SK-N-SH treated with all-trans-retinoic acid at 6 μM for 48 hours (cell line): ENCODE results near the gene EMCN.

Experiments
- ATAC-seq: fragments of 200-7000 bp; cut with Tn5 transposase; 3 replicates; pipeline ENCODE4 v1.9.1; 2020; ENCODE audit warnings: mild to moderate bottlenecking, moderate library complexity
- ARNTL ChIP-seq: fragments of 450-650 bp; formaldehyde crosslinking; IDR thresholded peaks from 2 replicates; pipeline ENCODE4 v1.5.0; 2020; ENCODE audit warnings: low read depth, mild to moderate bottlenecking, moderate library complexity, borderline replicate concordance
- CSDC2 ChIP-seq: fragments of 250-450 bp; sonication (Bioruptor Pico); IDR thresholded peaks from 2 replicates; pipeline ENCODE4 v1.5.0; 2020; ENCODE audit warnings: mild to moderate bottlenecking, moderate library complexity
- ESRRG ChIP-seq: fragments of 250-450 bp; sonication (Bioruptor Pico); IDR thresholded peaks from 2 replicates; pipeline ENCODE4 v1.6.1; 2021; ENCODE audit warnings: mild to moderate bottlenecking
- GLIS3 ChIP-seq: fragments of 250-450 bp; sonication (Bioruptor Pico); IDR thresholded peaks from 2 replicates; pipeline ENCODE4 v1.5.0; 2020; ENCODE audit warnings: mild to moderate bottlenecking, moderate library complexity
- ISL1 ChIP-seq: fragments of 250-450 bp; sonication (Bioruptor Pico); IDR thresholded peaks from 2 replicates; pipeline ENCODE4 v2.1.2; 2022; ENCODE audit warnings: mild to moderate bottlenecking, moderate library complexity
- OSR1 ChIP-seq: fragments of 250-450 bp; sonication (Bioruptor Pico); IDR thresholded peaks from 2 replicates; pipeline ENCODE4 v1.8.0; 2022; ENCODE audit warnings: moderate library complexity, mild to moderate bottlenecking, inconsistent platforms
- PPARA ChIP-seq: fragments of 250-450 bp; sonication (Bioruptor Pico); IDR thresholded peaks from 2 replicates; pipeline ENCODE4 v1.5.0; 2020; ENCODE audit warnings: mild to moderate bottlenecking, borderline replicate concordance
- RARB ChIP-seq: fragments of 250-450 bp; sonication (Bioruptor Pico); IDR thresholded peaks from 2 replicates; pipeline ENCODE4 v1.8.0; 2021; ENCODE audit warnings: mild to moderate bottlenecking, moderate library complexity
- SNAI2 ChIP-seq: fragments of 250-450 bp; sonication (Bioruptor Pico); IDR thresholded peaks from 2 replicates; pipeline ENCODE4 v1.5.0; 2020; ENCODE audit warnings: mild to moderate bottlenecking, moderate library complexity
- TCF4 ChIP-seq: fragments of 250-450 bp; sonication (Bioruptor Pico); IDR thresholded peaks from 2 replicates; pipeline ENCODE4 v1.8.0; 2021; ENCODE audit warnings: mild to moderate bottlenecking, moderate library complexity, borderline replicate concordance
- ZC3H10 ChIP-seq: fragments of 250-450 bp; sonication (Bioruptor Pico); IDR thresholded peaks from 2 replicates; pipeline ENCODE4 v1.5.1; 2021; ENCODE audit warnings: mild to moderate bottlenecking, moderate library complexity
- ZFP3 ChIP-seq: fragments of 250-450 bp; sonication (Bioruptor Pico); IDR thresholded peaks from 2 replicates; pipeline ENCODE4 v1.5.0; 2020; ENCODE audit warnings: mild to moderate bottlenecking, moderate library complexity
- ZFP30 ChIP-seq: fragments of 450-650 bp; formaldehyde crosslinking; IDR thresholded peaks from 2 replicates; pipeline ENCODE4 v1.5.0; 2022; ENCODE audit warnings: mild to moderate bottlenecking, moderate library complexity
- ZNF565 ChIP-seq: fragments of 450-650 bp; formaldehyde crosslinking; conservative IDR thresholded peaks from 2 replicates; pipeline ENCODE4 v1.5.0; 2020; ENCODE audit warnings: low read depth, mild to moderate bottlenecking, moderate library complexity
- ZNF8 ChIP-seq: fragments of 450-650 bp; formaldehyde crosslinking; IDR thresholded peaks from 2 replicates; pipeline ENCODE4 v1.5.0; 2020; ENCODE audit warnings: mild to moderate bottlenecking, moderate library complexity
- TF ChIP-seq, protein P1 (sequence below): fragments of 250-450 bp; sonication (Bioruptor Pico); IDR thresholded peaks from 2 replicates; pipeline ENCODE4 v1.8.0; 2021; ENCODE audit warnings: low read depth, mild to moderate bottlenecking, moderate library complexity, borderline replicate concordance
- TF ChIP-seq, protein P2 (sequence below): fragments of 250-450 bp; sonication (Bioruptor Pico); IDR thresholded peaks from 2 replicates; pipeline ENCODE4 v1.5.0; 2020; ENCODE audit warnings: mild to moderate bottlenecking, moderate library complexity
- TF ChIP-seq, protein P3 (sequence below): fragments of 250-450 bp; sonication (Bioruptor Pico); IDR thresholded peaks from 2 replicates; pipeline ENCODE4 v1.8.0; 2020; ENCODE audit warnings: mild to moderate bottlenecking, moderate library complexity, borderline replicate concordance
- TF ChIP-seq, protein P4 (sequence below): fragments of 250-450 bp; sonication (Bioruptor Pico); IDR thresholded peaks from 2 replicates; pipeline ENCODE4 v1.5.1; 2020; ENCODE audit warnings: low read depth, mild to moderate bottlenecking, moderate library complexity

The EMCN gene

DNA sequence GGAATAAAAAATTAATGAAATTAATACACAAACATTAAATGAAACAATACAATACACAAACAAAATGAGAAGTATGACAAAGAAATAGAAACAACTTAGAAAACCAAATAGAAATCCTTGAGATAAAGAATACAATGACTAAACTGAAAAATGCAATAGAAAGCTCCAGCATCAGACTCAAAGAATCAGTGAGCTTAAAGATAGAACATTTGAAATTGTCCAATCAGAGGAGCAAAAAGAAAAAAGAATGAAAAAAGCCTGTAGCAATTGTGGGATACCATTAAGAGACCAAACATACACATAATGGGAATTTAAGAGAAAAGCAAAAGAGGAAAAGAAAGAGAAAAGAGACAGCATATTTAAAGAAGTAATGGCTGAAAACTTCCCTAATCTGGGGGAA lies 25.7 kb downstream of the EMCN start:
- ATAC-seq: no peak
- TF ChIP-seq ZNF8 (no peak), TCF4 (CRISPR knock-in tag) (no peak), ZC3H10 (CRISPR knock-in tag) (no peak), ZFP30 (no peak), ZFP3 (CRISPR knock-in tag) (no peak), ISL1 (CRISPR knock-in tag) (no peak), GLIS3 (no peak), RARB (no peak), ARNTL (CRISPR knock-in tag) (no peak), ZNF565 (CRISPR knock-in tag) (no peak), PPARA (CRISPR knock-in tag) (no peak), OSR1 (CRISPR knock-in tag) (no peak), ESRRG (CRISPR knock-in tag) (no peak), SNAI2 (no peak)
- TF ChIP-seq, protein P1, sequence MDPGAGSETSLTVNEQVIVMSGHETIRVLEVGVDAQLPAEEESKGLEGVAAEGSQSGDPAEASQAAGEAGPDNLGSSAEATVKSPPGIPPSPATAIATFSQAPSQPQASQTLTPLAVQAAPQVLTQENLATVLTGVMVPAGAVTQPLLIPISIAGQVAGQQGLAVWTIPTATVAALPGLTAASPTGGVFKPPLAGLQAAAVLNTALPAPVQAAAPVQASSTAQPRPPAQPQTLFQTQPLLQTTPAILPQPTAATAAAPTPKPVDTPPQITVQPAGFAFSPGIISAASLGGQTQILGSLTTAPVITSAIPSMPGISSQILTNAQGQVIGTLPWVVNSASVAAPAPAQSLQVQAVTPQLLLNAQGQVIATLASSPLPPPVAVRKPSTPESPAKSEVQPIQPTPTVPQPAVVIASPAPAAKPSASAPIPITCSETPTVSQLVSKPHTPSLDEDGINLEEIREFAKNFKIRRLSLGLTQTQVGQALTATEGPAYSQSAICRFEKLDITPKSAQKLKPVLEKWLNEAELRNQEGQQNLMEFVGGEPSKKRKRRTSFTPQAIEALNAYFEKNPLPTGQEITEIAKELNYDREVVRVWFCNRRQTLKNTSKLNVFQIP (CRISPR knock-in tag): no peak
- TF ChIP-seq, protein P2, sequence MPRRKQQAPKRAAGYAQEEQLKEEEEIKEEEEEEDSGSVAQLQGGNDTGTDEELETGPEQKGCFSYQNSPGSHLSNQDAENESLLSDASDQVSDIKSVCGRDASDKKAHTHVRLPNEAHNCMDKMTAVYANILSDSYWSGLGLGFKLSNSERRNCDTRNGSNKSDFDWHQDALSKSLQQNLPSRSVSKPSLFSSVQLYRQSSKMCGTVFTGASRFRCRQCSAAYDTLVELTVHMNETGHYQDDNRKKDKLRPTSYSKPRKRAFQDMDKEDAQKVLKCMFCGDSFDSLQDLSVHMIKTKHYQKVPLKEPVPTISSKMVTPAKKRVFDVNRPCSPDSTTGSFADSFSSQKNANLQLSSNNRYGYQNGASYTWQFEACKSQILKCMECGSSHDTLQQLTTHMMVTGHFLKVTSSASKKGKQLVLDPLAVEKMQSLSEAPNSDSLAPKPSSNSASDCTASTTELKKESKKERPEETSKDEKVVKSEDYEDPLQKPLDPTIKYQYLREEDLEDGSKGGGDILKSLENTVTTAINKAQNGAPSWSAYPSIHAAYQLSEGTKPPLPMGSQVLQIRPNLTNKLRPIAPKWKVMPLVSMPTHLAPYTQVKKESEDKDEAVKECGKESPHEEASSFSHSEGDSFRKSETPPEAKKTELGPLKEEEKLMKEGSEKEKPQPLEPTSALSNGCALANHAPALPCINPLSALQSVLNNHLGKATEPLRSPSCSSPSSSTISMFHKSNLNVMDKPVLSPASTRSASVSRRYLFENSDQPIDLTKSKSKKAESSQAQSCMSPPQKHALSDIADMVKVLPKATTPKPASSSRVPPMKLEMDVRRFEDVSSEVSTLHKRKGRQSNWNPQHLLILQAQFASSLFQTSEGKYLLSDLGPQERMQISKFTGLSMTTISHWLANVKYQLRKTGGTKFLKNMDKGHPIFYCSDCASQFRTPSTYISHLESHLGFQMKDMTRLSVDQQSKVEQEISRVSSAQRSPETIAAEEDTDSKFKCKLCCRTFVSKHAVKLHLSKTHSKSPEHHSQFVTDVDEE (CRISPR knock-in tag): no peak
- TF ChIP-seq, protein P3, sequence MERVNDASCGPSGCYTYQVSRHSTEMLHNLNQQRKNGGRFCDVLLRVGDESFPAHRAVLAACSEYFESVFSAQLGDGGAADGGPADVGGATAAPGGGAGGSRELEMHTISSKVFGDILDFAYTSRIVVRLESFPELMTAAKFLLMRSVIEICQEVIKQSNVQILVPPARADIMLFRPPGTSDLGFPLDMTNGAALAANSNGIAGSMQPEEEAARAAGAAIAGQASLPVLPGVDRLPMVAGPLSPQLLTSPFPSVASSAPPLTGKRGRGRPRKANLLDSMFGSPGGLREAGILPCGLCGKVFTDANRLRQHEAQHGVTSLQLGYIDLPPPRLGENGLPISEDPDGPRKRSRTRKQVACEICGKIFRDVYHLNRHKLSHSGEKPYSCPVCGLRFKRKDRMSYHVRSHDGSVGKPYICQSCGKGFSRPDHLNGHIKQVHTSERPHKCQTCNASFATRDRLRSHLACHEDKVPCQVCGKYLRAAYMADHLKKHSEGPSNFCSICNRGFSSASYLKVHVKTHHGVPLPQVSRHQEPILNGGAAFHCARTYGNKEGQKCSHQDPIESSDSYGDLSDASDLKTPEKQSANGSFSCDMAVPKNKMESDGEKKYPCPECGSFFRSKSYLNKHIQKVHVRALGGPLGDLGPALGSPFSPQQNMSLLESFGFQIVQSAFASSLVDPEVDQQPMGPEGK (CRISPR knock-in tag): no peak
- TF ChIP-seq, protein P4, sequence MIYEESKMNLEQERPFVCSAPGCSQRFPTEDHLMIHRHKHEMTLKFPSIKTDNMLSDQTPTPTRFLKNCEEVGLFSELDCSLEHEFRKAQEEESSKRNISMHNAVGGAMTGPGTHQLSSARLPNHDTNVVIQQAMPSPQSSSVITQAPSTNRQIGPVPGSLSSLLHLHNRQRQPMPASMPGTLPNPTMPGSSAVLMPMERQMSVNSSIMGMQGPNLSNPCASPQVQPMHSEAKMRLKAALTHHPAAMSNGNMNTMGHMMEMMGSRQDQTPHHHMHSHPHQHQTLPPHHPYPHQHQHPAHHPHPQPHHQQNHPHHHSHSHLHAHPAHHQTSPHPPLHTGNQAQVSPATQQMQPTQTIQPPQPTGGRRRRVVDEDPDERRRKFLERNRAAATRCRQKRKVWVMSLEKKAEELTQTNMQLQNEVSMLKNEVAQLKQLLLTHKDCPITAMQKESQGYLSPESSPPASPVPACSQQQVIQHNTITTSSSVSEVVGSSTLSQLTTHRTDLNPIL (CRISPR knock-in tag): no peak

DNA sequence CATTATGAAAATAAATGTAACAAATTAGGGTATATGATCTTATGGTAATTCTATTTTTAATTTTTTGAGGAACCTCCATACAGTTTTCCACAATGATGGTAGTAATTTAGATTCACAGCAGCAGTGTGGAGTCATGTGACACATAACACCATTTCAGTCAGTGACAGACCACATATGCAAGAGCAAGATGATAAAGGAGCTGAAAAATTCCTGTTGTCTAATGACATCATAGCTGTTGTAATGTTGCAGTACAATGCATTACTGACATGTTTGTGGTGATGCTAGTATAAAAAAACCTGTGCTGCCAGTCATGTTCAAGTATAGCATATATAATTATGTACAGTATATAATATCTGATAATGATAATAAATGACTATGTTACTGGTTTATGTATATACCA lies 28.5 kb downstream of the EMCN start:
- TF ChIP-seq CSDC2 (CRISPR knock-in tag) (no peak), ISL1 (CRISPR knock-in tag) (no peak), ZFP3 (CRISPR knock-in tag) (no peak)
- ATAC-seq: no peak

DNA sequence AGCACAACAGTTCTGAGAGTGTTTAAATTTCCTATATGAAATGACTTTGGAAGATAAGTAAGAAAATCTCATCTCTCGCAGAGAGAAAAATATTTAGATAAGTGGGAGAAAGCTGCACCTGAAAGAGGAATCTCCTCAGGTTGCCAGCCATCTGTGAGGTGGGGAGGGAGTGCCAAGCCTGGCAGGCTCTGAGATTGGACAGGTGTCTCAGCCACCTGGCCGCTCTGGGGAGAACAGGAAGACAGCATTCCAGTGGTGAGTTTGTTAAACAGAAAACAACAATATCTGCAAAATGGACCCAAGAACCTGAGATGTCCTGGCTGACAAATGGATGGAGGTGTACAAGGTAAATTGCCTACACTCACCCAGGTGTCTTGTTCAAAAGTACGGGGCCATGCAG lies 31.3 kb downstream of the EMCN start:
- no peak for ATAC-seq
- TF ChIP-seq GLIS3 (no peak), RARB (no peak), SNAI2 (no peak), OSR1 (CRISPR knock-in tag) (no peak), ISL1 (CRISPR knock-in tag) (no peak), ESRRG (CRISPR knock-in tag) (no peak)
- TF ChIP-seq, protein P1 (CRISPR knock-in tag): no peak
- TF ChIP-seq, protein P3 (CRISPR knock-in tag): no peak
